HepG2 (cell line): ENCODE measurements around the gene ABCE1. TPM values are rescaled to one million over a fixed set of nuclear protein-coding genes. Genes with fewer than 3 reads are reported as not detected.

Source experiments
- ATF7 ChIP-seq, 2 experiments: fragments of 450-650 bp in 1 of 2; sonication (generic) in 1 of 2; formaldehyde crosslinking in 1 of 2; IDR thresholded peaks; 2 replicates each; pipeline versions ENCODE4 v1.4.0 to v1.6.1; 2016 to 2020; ENCODE audit warnings: antibody characterized with exemption in 1 of 2, mild to moderate bottlenecking in 1 of 2, missing genetic modification reagents in 1 of 2
- IKZF5 ChIP-seq: IDR thresholded peaks from 2 replicates; pipeline ENCODE4 v1.6.1; 2018; ENCODE audit warnings: missing genetic modification reagents, mild to moderate bottlenecking, missing compliant biosample characterization
- MATR3 ChIP-seq: sonication (generic); formaldehyde crosslinking; IDR thresholded peaks from 2 replicates; pipeline ENCODE4 v1.4.0; 2020; ENCODE audit warnings: missing genetic modification reagents
- NBN ChIP-seq: fragments of 450-650 bp; conservative IDR thresholded peaks from 2 replicates; pipeline ENCODE4 v1.6.1; 2017
- NFE2L1 ChIP-seq: sonication (generic); formaldehyde crosslinking; IDR thresholded peaks from 2 replicates; pipeline ENCODE4 v1.4.0; 2020; ENCODE audit warnings: missing genetic modification reagents, mild to moderate bottlenecking, borderline replicate concordance
- NR3C1 ChIP-seq: sonication (generic); formaldehyde crosslinking; IDR thresholded peaks from 2 replicates; pipeline ENCODE4 v1.4.0; 2020; ENCODE audit warnings: missing genetic modification reagents
- PAXIP1 ChIP-seq: sonication (generic); formaldehyde crosslinking; conservative IDR thresholded peaks from 2 replicates; pipeline ENCODE4 v1.4.0; 2020; ENCODE audit warnings: mild to moderate bottlenecking, missing genetic modification reagents, moderate library complexity
- WIZ ChIP-seq: sonication (generic); formaldehyde crosslinking; IDR thresholded peaks from 2 replicates; pipeline ENCODE4 v1.5.1; 2020; ENCODE audit warnings: mild to moderate bottlenecking, missing genetic modification reagents
- ZBTB40 ChIP-seq, 2 experiments: fragments of 450-650 bp in 1 of 2; sonication (generic) in 1 of 2; formaldehyde crosslinking in 1 of 2; IDR thresholded peaks; 2 replicates each; pipeline versions ENCODE4 v1.6.1 to v1.8.0; 2016 to 2022; ENCODE audit warnings: antibody characterized with exemption in 1 of 2, mild to moderate bottlenecking in 1 of 2, missing genetic modification reagents in 1 of 2
- ZKSCAN5 ChIP-seq: sonication (generic); formaldehyde crosslinking; IDR thresholded peaks from 2 replicates; pipeline ENCODE4 v1.5.1; 2020; ENCODE audit warnings: mild to moderate bottlenecking, missing genetic modification reagents
- ZNF124 ChIP-seq: sonication (generic); formaldehyde crosslinking; IDR thresholded peaks from 2 replicates; pipeline ENCODE4 v1.4.0; 2020; ENCODE audit warnings: missing genetic modification reagents
- ZNF781 ChIP-seq: sonication (generic); formaldehyde crosslinking; IDR thresholded peaks from 2 replicates; pipeline ENCODE4 v1.5.1; 2020; ENCODE audit warnings: borderline replicate concordance, mild to moderate bottlenecking, missing genetic modification reagents; ENCODE audit errors: not compliant biosample characterization
- ZNF878 ChIP-seq: sonication (generic); formaldehyde crosslinking; IDR thresholded peaks from 2 replicates; pipeline ENCODE4 v1.8.1; 2023; ENCODE audit warnings: mild to moderate bottlenecking, missing genetic modification reagents, moderate library complexity
- polyA plus RNA-seq, 8 experiments: library from polyadenylated mRNA; depleted of rRNA in 3 of 8; stranded (reverse) in 7 of 8; unstranded in 1 of 8; fragments of >200 nt; fragmentation: Illumina TruSeq in 4 of 8; extraction: Trizol in 4 of 8; gene quantifications; 2 replicates each; pipeline versions ENCODE4 v1.2.1 to v1.2.3, GENCODE V29; 2011 to 2016; ENCODE audit warnings: low read depth in 4 of 8, missing spikeins in 1 of 8, mixed read lengths in 1 of 8; ENCODE audit not compliant: insufficient read depth in 1 of 8
- total RNA-seq, 5 experiments: library from RNA; depleted of rRNA; stranded (reverse); fragments of >200 nt; fragmentation: Illumina TruSeq; extraction: Trizol; gene quantifications; 2 replicates each; pipeline ENCODE4 v1.2.3, GENCODE V29; 2016; ENCODE audit warnings: low read depth in 1 of 5

Gene ABCE1
- total and polyA plus RNA-seq, 2 of the 13 experiments (the other 11 are each of a cell fraction or from before 2014, with no cell fraction given): 50.8 to 139 TPM

- peak; percentile 24; the same call in 1 of the 2 replicates for TF ChIP-seq ZNF124 (CRISPR knock-in tag)
- TF ChIP-seq WIZ (CRISPR knock-in tag): no peak; the same call in 1 of the 2 replicates
- TF ChIP-seq NFE2L1 (CRISPR knock-in tag): no peak
- TF ChIP-seq ATF7 (IDR thresholded peaks at IDR 0.05): peak; percentile 100
- TF ChIP-seq ATF7 (CRISPR knock-in tag; IDR thresholded peaks at IDR 0.05): peak; percentile 98
- TF ChIP-seq ZNF878: 0 out of 2 replicates have a peak, but pooled peaks have one; percentile 11
- peak; percentile 90 for TF ChIP-seq IKZF5 (CRISPR knock-in tag)
- TF ChIP-seq ZNF781 (CRISPR knock-in tag): peak; percentile 96
- TF ChIP-seq ZBTB40 (IDR thresholded peaks at IDR 0.05): no peak
- peak; percentile 81 for TF ChIP-seq ZBTB40 (CRISPR knock-in tag; IDR thresholded peaks at IDR 0.05)
- TF ChIP-seq NBN: no peak
- no peak for TF ChIP-seq NR3C1
- TF ChIP-seq MATR3: no peak
- TF ChIP-seq PAXIP1 (CRISPR knock-in tag): peak; percentile 12; the same call in 1 of the 2 replicates
- TF ChIP-seq ZKSCAN5 (CRISPR knock-in tag): peak; percentile 26; the same call in 1 of the 2 replicates
Observed at GRCh38 chr4:145097821-145098674, at the start of gene ABCE1, which contains the start of gene ANAPC10 (continued).
